GM12878 (cell line): ENCODE results near the gene WDFY4. TPM values are rescaled to one million over a fixed set of nuclear protein-coding genes. Genes with fewer than 3 reads are reported as not detected.

ENCODE experiments used
- ATAC-seq: fragments of 200-7000 bp; cut with Tn5 transposase; 3 replicates; pipeline ENCODE4 v1.9.1; 2020; ENCODE audit warnings: mild to moderate bottlenecking, moderate library complexity
- BruUV-seq: library from RNA; stranded (reverse); fragments of 400-500 nt; replicated peaks from 2 replicates; lab custom pipeline; 2021; lab: Mats Ljungman, UMichigan
- CTCF ChIA-PET: fragments of 300-600 bp; sonication (Branson Sonifier 250); formaldehyde crosslinking; extraction: SDS; loops from one replicate; lab custom pipeline; 2021; ENCODE audit warnings: inconsistent platforms; lab: Yijun Ruan, JAX
- POLR2A ChIA-PET: fragments of 350-600 bp; formaldehyde crosslinking; extraction: SDS; loops from one replicate; lab custom pipeline; 2021; ENCODE audit warnings: inconsistent platforms; lab: Charles Lee
- RAD21 ChIA-PET: fragments of 300-600 bp; sonication (Branson Sonifier 250); formaldehyde crosslinking; loops from one replicate; lab custom pipeline; 2023; ENCODE audit warnings: antibody characterized with exemption; ENCODE audit not compliant: unreplicated experiment; lab: Charles Lee
- SMC1A ChIA-PET: fragments of 300-600 bp; sonication (Branson Sonifier 250); formaldehyde crosslinking; loops from one replicate; lab custom pipeline; 2023; ENCODE audit not compliant: unreplicated experiment, uncharacterized antibody; lab: Charles Lee
- DNase-seq: peaks from one replicate; pipeline ENCODE4 v3.0.0-alpha.2; 2011; ENCODE audit warnings: low read depth, low spot score
- FAIRE-seq: peaks from 3 replicates; lab custom pipeline; 2011; peaks lifted over from hg19 to GRCh38; lab: Jason Lieb, UNC
- H2AFZ ChIP-seq: 2 replicates; pipeline ENCODE4 v1.6.0; 2011; ENCODE audit warnings: low read depth, low read length, control low read depth; ENCODE audit not compliant: control insufficient read depth
- H3K27ac ChIP-seq: 2 replicates; pipeline ENCODE4 v1.5.1; 2011; ENCODE audit warnings: control low read depth; ENCODE audit not compliant: control insufficient read depth, insufficient read depth
- H3K27me3 ChIP-seq, 2 experiments: replicated peaks in 1 of 2; 2 replicates each; pipeline versions ENCODE4 v1.6.0 to v1.6.1; 2011; ENCODE audit warnings: low read length in 1 of 2; ENCODE audit not compliant: control insufficient read depth in 2 of 2, insufficient read depth in 2 of 2
- H3K36me3 ChIP-seq, 2 experiments: 2 replicates each; pipeline ENCODE4 v1.5.1; 2011; ENCODE audit warnings: low read length in 1 of 2; ENCODE audit not compliant: control insufficient read depth in 2 of 2, insufficient read depth in 2 of 2
- H3K4me1 ChIP-seq: 2 replicates; pipeline ENCODE4 v1.6.1; 2011; ENCODE audit warnings: mild to moderate bottlenecking, low read length, moderate library complexity, mixed read lengths; ENCODE audit not compliant: control insufficient read depth, insufficient read depth
- H3K4me2 ChIP-seq: 2 replicates; pipeline ENCODE4 v1.6.0; 2011; ENCODE audit warnings: control low read depth; ENCODE audit not compliant: control insufficient read depth, insufficient read depth
- H3K4me3 ChIP-seq: fragments of 200-600 bp; sonication (generic); 2 replicates; pipeline ENCODE4 v1.5.1; 2016
- H3K79me2 ChIP-seq: 2 replicates; pipeline ENCODE4 v1.6.0; 2011; ENCODE audit warnings: low read length; ENCODE audit not compliant: control insufficient read depth, insufficient read depth
- H3K9ac ChIP-seq: 2 replicates; pipeline ENCODE4 v1.8.0; 2011; ENCODE audit warnings: low read length, control low read depth, mixed read lengths; ENCODE audit not compliant: control insufficient read depth, insufficient read depth
- H3K9me3 ChIP-seq: replicated peaks from 3 replicates; pipeline ENCODE4 v1.5.1; 2011; ENCODE audit warnings: mild to moderate bottlenecking, low read length; ENCODE audit not compliant: control insufficient read depth, insufficient read depth
- H4K20me1 ChIP-seq: 2 replicates; pipeline ENCODE4 v1.6.0; 2011; ENCODE audit not compliant: control insufficient read depth, insufficient read depth
- BRCA1 ChIP-seq: IDR thresholded peaks from 2 replicates; pipeline ENCODE4 v1.6.1; 2011; ENCODE audit warnings: low read depth, low read length, improper control_type of control experiment
- EGR1 ChIP-seq, 2 experiments: IDR thresholded peaks; 1 replicate in 1 of 2; 2 replicates in 1 of 2; pipeline ENCODE4 v1.6.1; 2011 to 2012; ENCODE audit warnings: low read depth in 2 of 2, low read length in 2 of 2, borderline replicate concordance in 1 of 2, mild to moderate bottlenecking in 1 of 2, moderate library complexity in 1 of 2
- EP300 ChIP-seq, 2 experiments: fragments of 150-350 bp in 1 of 2; IDR thresholded peaks; 2 replicates each; pipeline ENCODE4 v1.6.1; 2011 to 2012; ENCODE audit warnings: low read depth in 2 of 2, low read length in 2 of 2, borderline replicate concordance in 1 of 2, improper control_type of control experiment in 1 of 2, inconsistent platforms in 1 of 2; ENCODE audit not compliant: control insufficient read depth in 1 of 2
- HCFC1 ChIP-seq: fragments of 150-350 bp; IDR thresholded peaks from 2 replicates; pipeline ENCODE4 v1.6.1; 2014; ENCODE audit warnings: low read length
- IKZF1 ChIP-seq: fragments of 450-650 bp; conservative IDR thresholded peaks from 2 replicates; pipeline ENCODE4 v1.6.1; 2017; ENCODE audit warnings: antibody characterized with exemption, mild to moderate bottlenecking
- MEF2A ChIP-seq: IDR thresholded peaks from 2 replicates; pipeline ENCODE4 v1.6.1; 2011; ENCODE audit warnings: low read depth, mild to moderate bottlenecking, low read length, moderate library complexity; ENCODE audit not compliant: insufficient read depth
- NR2C1 ChIP-seq: fragments of 450-650 bp; IDR thresholded peaks from 2 replicates; pipeline ENCODE4 v1.6.1; 2017; ENCODE audit warnings: antibody characterized with exemption, mild to moderate bottlenecking, moderate library complexity
- RAD51 ChIP-seq: fragments of 450-650 bp; IDR thresholded peaks from 2 replicates; pipeline ENCODE4 v1.6.1; 2016; ENCODE audit warnings: moderate library complexity, mild to moderate bottlenecking, inconsistent platforms
- RELA ChIP-seq: fragments of 450-650 bp; IDR thresholded peaks from 2 replicates; pipeline ENCODE4 v1.8.0; 2014; ENCODE audit warnings: borderline replicate concordance; ENCODE audit not compliant: partially characterized antibody
- SREBF2 ChIP-seq: IDR thresholded peaks from 2 replicates; pipeline ENCODE4 v1.6.1; 2012; ENCODE audit warnings: mild to moderate bottlenecking, low read length
- STAT1 ChIP-seq: fragments of 450-650 bp; conservative IDR thresholded peaks from 2 replicates; pipeline ENCODE4 v1.6.1; 2014; ENCODE audit warnings: antibody characterized with exemption, mild to moderate bottlenecking
- TAF1 ChIP-seq: IDR thresholded peaks from 2 replicates; pipeline ENCODE4 v1.6.1; 2011; ENCODE audit warnings: mild to moderate bottlenecking, low read depth, low read length, borderline replicate concordance
- ZNF207 ChIP-seq: fragments of 450-650 bp; IDR thresholded peaks from 2 replicates; pipeline ENCODE4 v1.6.1; 2014; ENCODE audit warnings: antibody characterized with exemption, mild to moderate bottlenecking, borderline replicate concordance
- WGBS: methylation state at CpG from one replicate; pipeline ENCODE4 v1.1.6; 2016; ENCODE audit warnings: low lambda C conversion rate; ENCODE audit not compliant: insufficient replicate concordance, insufficient coverage; ENCODE audit errors: missing lambda C conversion rate; 5-methylcytosine and 5-hydroxymethylcytosine counted together
- in situ Hi-C: fragments of 300-500 bp; cut with MboI; formaldehyde crosslinking; loops from 9 replicates; pipeline ENCODE4 v1.14.3; 2018; ENCODE audit warnings: mixed read lengths
- intact Hi-C: fragments of 100-400 bp; cut with micrococcal nuclease; formaldehyde crosslinking; loops from one replicate; pipeline ENCODE4 v1.14.2; 2022; ENCODE audit not compliant: unreplicated experiment
- polyA plus RNA-seq, 11 experiments: library from polyadenylated mRNA; depleted of rRNA in 4 of 11; unstranded in 6 of 11; stranded (reverse) in 5 of 11; fragments of >200 nt; fragmentation: Nextera tagmentation in 4 of 11; fragmentation: Illumina TruSeq in 1 of 11; extraction: Ambion mirVana in 4 of 11; extraction: Trizol in 1 of 11; gene quantifications; 1 replicate in 1 of 11; 2 replicates in 10 of 11; pipeline versions ENCODE4 v1.2.1 to v1.2.3, GENCODE V29; 2011 to 2016; ENCODE audit warnings: inconsistent platforms in 2 of 11, missing spikeins in 2 of 11, low read depth in 1 of 11
- total RNA-seq, 4 experiments: library from RNA; depleted of rRNA in 3 of 4; stranded (reverse); fragments of >200 nt in 3 of 4; fragmentation: Illumina TruSeq in 1 of 4; extraction: Trizol in 1 of 4; gene quantifications; 2 replicates each; pipeline versions ENCODE4 v1.2.1 to v1.2.3, GENCODE V29; 2013 to 2021
- TF ChIP-seq, protein P1 (sequence below): IDR thresholded peaks from 2 replicates; pipeline ENCODE4 v1.6.1; 2012; ENCODE audit warnings: low read depth, low read length, improper control_type of control experiment
- TF ChIP-seq, protein P2 (sequence below): IDR thresholded peaks from 2 replicates; pipeline ENCODE4 v1.6.1; 2012; ENCODE audit warnings: mild to moderate bottlenecking, low read depth, low read length

Gene WDFY4
- total and polyA plus RNA-seq, 10 of the 15 experiments (the other 5 are each of a cell fraction or from before 2014, with no cell fraction given) = 13.5 to 132 (median 47.3) TPM

DNA sequence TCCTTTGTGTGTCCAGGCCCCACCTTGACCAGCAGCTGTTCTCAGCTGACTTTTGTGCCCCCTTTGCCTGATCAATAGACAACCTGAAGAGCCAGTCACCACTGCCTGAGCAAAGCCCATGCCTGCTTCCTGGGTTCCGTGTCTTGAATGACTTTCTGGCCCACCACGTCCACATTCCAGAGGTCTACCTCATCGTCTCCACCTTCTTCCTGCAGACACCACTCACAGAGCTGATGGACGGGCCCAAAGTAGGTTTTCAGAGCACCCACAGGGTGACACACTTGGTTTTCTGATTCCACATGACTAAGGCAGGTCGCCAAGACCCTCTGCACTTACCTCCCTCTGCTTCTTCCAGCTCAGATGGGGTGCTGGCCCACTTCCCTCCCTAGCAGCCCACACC is 126.8 kb downstream of the WDFY4 start:
- intact Hi-C loops = no loop called here
- ATAC-seq (no peak), DNase-seq (no peak), FAIRE-seq (no peak)
- Histone ChIP-seq H3K9ac (no peak overlapping the region), H3K4me1 (no peaks in the 10 kb centered on the region), H3K79me2 (no peaks in the 10 kb centered on the region), H3K4me2 (no peak overlapping the region), H3K9me3 (no peaks in the 10 kb centered on the region), H3K27ac (no peak overlapping the region), H3K4me3 (no peak overlapping the region), H2AFZ (no peak overlapping the region), H3K36me3 (peaks cover 23 to 32% of the 10 kb centered on the region in 2 experiments; a peak in 3 of 4 replicates), H3K27me3 (no peaks in the 10 kb centered on the region), H4K20me1 (no peaks in the 10 kb centered on the region)
- RAD21 ChIA-PET = interaction anchor here (1.0 kb wide), 1 partner anchor 147 kb away, joined by 3 read pairs; no protein-coding TSS in a partner anchor
- 99% methylated on average over 5 of the region's 5 CpGs for WGBS
- POLR2A ChIA-PET = no interaction called here
- TF ChIP-seq, protein P1, sequence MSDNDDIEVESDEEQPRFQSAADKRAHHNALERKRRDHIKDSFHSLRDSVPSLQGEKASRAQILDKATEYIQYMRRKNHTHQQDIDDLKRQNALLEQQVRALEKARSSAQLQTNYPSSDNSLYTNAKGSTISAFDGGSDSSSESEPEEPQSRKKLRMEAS = no peak
- no peak for TF ChIP-seq MEF2A
- TF ChIP-seq RELA = no peak
- no peak for TF ChIP-seq IKZF1
- no peak for TF ChIP-seq HCFC1
- no peak for TF ChIP-seq NR2C1
- TF ChIP-seq ZNF207 = no peak
- TF ChIP-seq RAD51 = no peak
- TF ChIP-seq SREBF2 = no peak
- TF ChIP-seq TAF1 = no peak
- TF ChIP-seq EP300 (IDR thresholded peaks at IDR 0.05; ENCODE audit: borderline replicate concordance in 1 of 2, control insufficient read depth in 1 of 2, low read depth in 2 of 2, low read length in 2 of 2) = no peak
- no peak for TF ChIP-seq BRCA1
- no peak for TF ChIP-seq EGR1 (IDR thresholded peaks at IDR 0.05; ENCODE audit: borderline replicate concordance in 1 of 2, low read depth in 2 of 2, low read length in 2 of 2)
- TF ChIP-seq, protein P2, sequence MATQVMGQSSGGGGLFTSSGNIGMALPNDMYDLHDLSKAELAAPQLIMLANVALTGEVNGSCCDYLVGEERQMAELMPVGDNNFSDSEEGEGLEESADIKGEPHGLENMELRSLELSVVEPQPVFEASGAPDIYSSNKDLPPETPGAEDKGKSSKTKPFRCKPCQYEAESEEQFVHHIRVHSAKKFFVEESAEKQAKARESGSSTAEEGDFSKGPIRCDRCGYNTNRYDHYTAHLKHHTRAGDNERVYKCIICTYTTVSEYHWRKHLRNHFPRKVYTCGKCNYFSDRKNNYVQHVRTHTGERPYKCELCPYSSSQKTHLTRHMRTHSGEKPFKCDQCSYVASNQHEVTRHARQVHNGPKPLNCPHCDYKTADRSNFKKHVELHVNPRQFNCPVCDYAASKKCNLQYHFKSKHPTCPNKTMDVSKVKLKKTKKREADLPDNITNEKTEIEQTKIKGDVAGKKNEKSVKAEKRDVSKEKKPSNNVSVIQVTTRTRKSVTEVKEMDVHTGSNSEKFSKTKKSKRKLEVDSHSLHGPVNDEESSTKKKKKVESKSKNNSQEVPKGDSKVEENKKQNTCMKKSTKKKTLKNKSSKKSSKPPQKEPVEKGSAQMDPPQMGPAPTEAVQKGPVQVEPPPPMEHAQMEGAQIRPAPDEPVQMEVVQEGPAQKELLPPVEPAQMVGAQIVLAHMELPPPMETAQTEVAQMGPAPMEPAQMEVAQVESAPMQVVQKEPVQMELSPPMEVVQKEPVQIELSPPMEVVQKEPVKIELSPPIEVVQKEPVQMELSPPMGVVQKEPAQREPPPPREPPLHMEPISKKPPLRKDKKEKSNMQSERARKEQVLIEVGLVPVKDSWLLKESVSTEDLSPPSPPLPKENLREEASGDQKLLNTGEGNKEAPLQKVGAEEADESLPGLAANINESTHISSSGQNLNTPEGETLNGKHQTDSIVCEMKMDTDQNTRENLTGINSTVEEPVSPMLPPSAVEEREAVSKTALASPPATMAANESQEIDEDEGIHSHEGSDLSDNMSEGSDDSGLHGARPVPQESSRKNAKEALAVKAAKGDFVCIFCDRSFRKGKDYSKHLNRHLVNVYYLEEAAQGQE = no peak
- no peak for TF ChIP-seq STAT1
- no TSS peak for BruUV-seq
- SMC1A ChIA-PET = no interaction called here
- CTCF ChIA-PET = no interaction called here
- in situ Hi-C loops = no loop called here
